Suprapubic skin (tissue), 4 donors: ENCODE data around the gene POFUT1. TPM values are rescaled to one million over a fixed set of nuclear protein-coding genes. Genes with fewer than 3 reads are reported as not detected.

Experiments used
- DNase-seq, 2 donors: peaks; one replicate each; pipeline ENCODE4 v3.0.0-alpha.2; 2019; ENCODE audit warnings: low spot score in 2 of 2
- H3K27ac ChIP-seq: fragments of 200-600 bp; sonication (generic); one replicate; pipeline ENCODE4 v1.5.1; 2019
- H3K27me3 ChIP-seq: fragments of 200-600 bp; sonication (generic); one replicate; pipeline ENCODE4 v1.5.1; 2019
- H3K36me3 ChIP-seq: fragments of 200-600 bp; sonication (generic); one replicate; pipeline ENCODE4 v1.5.1; 2019
- H3K4me1 ChIP-seq: fragments of 200-600 bp; sonication (generic); one replicate; pipeline ENCODE4 v1.5.1; 2019
- H3K4me3 ChIP-seq: fragments of 200-600 bp; sonication (generic); one replicate; pipeline ENCODE4 v1.5.1; 2019; ENCODE audit warnings: mild to moderate bottlenecking
- H3K9me3 ChIP-seq: fragments of 200-600 bp; sonication (generic); one replicate; pipeline ENCODE4 v1.5.1; 2019
- EP300 ChIP-seq: sonication (generic); formaldehyde crosslinking; IDR thresholded peaks from one replicate; pipeline ENCODE4 v1.6.1; 2017; ENCODE audit warnings: antibody characterized with exemption
- POLR2A ChIP-seq, 2 donors: fragments of 450-650 bp; IDR thresholded peaks; one replicate each; pipeline ENCODE4 v1.6.1; 2017; ENCODE audit warnings: antibody characterized with exemption in 2 of 2, mild to moderate bottlenecking in 2 of 2, moderate library complexity in 2 of 2
- POLR2AphosphoS5 ChIP-seq, 3 donors: sonication (generic); formaldehyde crosslinking; IDR thresholded peaks; one replicate each; pipeline ENCODE4 v1.6.1; 2017; ENCODE audit warnings: antibody characterized with exemption in 3 of 3
- WGBS: methylation state at CpG from one replicate; pipeline ENCODE4 v1.1.5; 2018; 5-methylcytosine and 5-hydroxymethylcytosine counted together
- total RNA-seq, 4 donors: library from RNA; depleted of rRNA; stranded (reverse); fragments of >200 nt; gene quantifications; one replicate each; pipeline ENCODE4 v1.1.0, GENCODE V29; 2016
- TF ChIP-seq, protein P1 (sequence below), 2 donors: fragments of 200-600 bp in 1 of 2; fragments of 450-650 bp in 1 of 2; sonication (generic) in 1 of 2; IDR thresholded peaks; one replicate each; pipeline ENCODE4 v1.5.1; 2016 to 2019; ENCODE audit warnings: antibody characterized with exemption in 2 of 2, mild to moderate bottlenecking in 1 of 2, moderate library complexity in 1 of 2

POFUT1 gene
- total RNA-seq, 4 donors from 2014 or later: 19.0 to 36.4 (median 24.1) TPM

DNA sequence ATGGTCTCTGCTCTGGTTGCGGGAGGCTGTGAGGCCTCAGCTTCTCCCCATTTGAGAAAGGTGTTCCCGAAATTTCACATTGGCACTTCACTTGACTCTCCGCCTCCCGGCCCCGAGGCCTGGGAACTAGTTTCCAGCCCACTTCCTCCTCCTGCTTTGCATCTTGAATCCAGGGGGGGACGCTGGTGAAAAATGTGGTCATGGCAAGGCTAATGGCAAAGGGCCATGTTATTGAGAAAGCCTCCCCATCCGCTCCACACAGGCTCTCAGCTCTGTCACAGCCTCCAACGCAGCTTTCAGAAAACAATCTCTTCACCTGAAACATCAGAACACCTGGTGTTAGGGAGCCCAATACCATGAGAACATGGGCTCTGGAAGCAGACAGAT is 5.7 kb upstream of the POFUT1 start:
- Histone ChIP-seq H3K27ac (peak overlapping the region; percentile 95), H3K4me3 (no peak overlapping the region), H3K27me3 (no peaks in the 10 kb centered on the region), H3K36me3 (peaks cover 44% of the 10 kb centered on the region), H3K4me1 (peaks cover 55% of the 10 kb centered on the region), H3K9me3 (no peaks in the 10 kb centered on the region)
- DNase-seq: no peak
- TF ChIP-seq, protein P1, sequence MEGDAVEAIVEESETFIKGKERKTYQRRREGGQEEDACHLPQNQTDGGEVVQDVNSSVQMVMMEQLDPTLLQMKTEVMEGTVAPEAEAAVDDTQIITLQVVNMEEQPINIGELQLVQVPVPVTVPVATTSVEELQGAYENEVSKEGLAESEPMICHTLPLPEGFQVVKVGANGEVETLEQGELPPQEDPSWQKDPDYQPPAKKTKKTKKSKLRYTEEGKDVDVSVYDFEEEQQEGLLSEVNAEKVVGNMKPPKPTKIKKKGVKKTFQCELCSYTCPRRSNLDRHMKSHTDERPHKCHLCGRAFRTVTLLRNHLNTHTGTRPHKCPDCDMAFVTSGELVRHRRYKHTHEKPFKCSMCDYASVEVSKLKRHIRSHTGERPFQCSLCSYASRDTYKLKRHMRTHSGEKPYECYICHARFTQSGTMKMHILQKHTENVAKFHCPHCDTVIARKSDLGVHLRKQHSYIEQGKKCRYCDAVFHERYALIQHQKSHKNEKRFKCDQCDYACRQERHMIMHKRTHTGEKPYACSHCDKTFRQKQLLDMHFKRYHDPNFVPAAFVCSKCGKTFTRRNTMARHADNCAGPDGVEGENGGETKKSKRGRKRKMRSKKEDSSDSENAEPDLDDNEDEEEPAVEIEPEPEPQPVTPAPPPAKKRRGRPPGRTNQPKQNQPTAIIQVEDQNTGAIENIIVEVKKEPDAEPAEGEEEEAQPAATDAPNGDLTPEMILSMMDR (IDR thresholded peaks at IDR 0.05): no peak
- TF ChIP-seq POLR2A (IDR thresholded peaks at IDR 0.05) (no peak), POLR2AphosphoS5 (IDR thresholded peaks at IDR 0.05) (no peak), EP300 (no peak)
- 63% methylated on average over 8 of the region's 8 CpGs for WGBS

DNA sequence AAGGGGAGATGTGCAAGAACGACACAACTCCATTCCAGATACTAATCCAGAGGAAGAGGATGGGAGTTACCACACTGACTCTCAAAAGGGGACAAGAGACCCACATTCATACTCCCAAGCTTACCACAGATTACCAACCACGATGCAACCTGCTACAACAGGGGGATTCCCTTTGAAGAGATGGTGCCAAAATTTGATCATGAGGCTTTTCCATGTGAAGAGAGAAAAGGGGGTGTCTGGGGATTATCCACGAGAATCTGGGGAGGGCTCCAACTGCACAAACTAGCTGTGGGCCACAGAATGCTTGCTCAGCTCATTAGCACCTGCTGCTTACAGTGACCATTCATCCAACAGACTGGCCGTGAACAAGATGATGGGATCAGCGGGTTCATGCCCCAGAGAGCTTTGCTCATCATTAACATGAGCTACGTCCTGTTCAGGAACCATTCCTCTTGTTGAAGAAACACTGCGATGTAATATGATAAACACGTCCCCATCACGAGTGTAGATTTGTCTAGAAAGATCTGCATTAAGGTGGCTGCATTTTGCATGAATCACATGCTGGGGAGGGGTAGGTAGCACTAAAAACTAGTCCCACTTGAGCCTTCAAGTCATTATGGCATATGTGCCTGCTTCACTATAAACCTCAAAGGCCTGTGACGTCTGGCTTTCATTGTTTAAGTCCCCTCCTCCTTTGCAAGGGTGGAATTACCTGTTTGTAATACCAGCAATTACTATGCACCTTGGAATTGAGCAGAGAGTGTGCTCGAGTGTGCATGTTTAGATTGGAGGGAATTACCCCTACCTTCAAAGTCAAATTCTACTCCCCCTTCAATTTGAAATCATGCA is 4.1 kb upstream of the POFUT1 start:
- Histone ChIP-seq H3K4me1 (peaks cover 64% of the 10 kb centered on the region), H3K4me3 (peak overlapping the region; percentile 95), H3K36me3 (peaks cover 27% of the 10 kb centered on the region), H3K27ac (peak overlapping the region; percentile 95), H3K9me3 (no peaks in the 10 kb centered on the region), H3K27me3 (no peaks in the 10 kb centered on the region)
- WGBS: 54% methylated on average over 11 of the region's 11 CpGs
- TF ChIP-seq EP300 (no peak), POLR2A (IDR thresholded peaks at IDR 0.05) (no peak), POLR2AphosphoS5 (IDR thresholded peaks at IDR 0.05) (no peak)
- TF ChIP-seq, protein P1 (IDR thresholded peaks at IDR 0.05): no peak
- no peak for DNase-seq

DNA sequence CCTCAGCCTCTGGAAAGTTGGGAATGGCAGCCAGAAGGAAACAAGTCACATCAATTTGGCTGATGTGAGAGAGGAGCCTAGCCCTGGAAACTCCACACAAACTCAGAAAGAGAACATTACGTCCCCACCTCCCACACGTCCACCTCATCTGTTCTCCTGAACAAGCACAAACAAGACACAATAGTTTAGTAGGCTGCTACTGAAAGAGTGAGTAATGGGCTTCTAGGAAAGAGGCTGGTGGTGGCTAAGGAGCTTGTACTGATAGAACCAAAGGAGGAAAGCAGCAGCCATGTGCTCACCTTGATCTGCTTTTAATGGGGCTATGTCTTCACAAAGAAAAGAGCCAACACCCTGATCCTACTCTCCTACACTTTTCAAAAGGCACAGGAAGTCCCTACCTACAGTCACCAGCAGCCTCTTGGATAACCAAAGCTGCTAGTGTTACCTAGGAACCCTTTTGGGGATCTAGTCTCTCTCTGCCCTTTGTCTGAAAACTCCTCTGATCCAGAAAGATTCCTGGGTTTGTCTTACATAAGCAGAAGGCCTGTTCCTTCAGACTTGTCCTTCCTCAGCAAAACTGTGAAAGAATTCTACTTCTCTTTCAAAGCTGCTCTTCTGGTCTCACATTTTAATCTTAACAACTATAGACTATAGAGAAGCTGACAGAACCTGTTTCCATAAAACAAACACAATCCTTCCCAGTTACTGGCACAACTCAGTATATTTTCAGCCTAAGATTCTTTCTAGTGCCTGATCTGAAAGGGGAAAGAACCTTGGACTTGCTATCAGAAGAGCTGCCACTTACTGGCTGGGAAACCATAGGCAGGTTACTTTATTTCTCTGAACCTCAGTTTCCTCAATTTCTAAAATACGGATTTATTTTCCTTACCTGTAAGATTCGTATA is 3.2 kb upstream of the POFUT1 start:
- Histone ChIP-seq H3K4me3 (peak overlapping the region; percentile 95), H3K36me3 (peaks cover 19% of the 10 kb centered on the region), H3K9me3 (no peaks in the 10 kb centered on the region), H3K27me3 (no peaks in the 10 kb centered on the region), H3K27ac (peak overlapping the region; percentile 95), H3K4me1 (peaks cover 73% of the 10 kb centered on the region)
- no peak for DNase-seq
- no peak for TF ChIP-seq POLR2AphosphoS5 (IDR thresholded peaks at IDR 0.05)
- no peak for TF ChIP-seq POLR2A (IDR thresholded peaks at IDR 0.05)
- TF ChIP-seq, protein P1 (IDR thresholded peaks at IDR 0.05): no peak
- no peak for TF ChIP-seq EP300
- WGBS: 49% methylated on average over 4 of the region's 4 CpGs

DNA sequence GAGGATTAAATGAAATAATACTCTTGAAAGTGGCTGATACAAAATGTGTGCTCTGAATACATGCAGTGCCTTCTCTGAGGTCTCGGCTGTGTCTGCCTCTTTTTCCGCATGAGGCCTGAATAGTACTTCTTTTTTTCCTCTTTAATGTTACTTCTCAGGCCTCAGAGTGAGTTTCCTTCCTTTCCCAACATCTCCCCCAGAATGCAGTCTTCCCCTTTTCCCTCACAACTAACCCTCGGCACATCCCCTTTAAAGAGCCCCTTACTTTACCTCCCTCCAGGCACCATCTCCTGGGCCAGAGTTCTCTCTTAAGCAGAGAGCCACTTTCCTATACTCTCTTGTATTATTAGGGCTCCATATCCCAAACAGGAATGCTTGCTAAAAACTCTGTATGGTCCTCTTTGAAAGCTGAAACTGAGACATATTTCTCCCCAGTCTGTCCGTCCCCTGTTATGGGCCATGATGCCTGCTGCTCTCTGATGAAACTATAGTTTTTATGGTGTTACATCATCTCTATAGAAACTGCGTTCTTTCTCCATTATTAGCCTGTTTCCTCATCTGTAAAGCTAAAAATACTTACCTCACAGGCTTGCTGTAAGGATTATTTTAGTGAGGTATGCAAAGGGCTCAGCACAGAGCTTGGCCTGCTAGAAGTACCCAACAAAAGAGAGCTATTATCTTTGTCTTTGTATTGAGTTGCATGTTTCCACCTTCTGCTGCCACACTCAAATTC is 2.4 kb upstream of the POFUT1 start:
- Histone ChIP-seq H3K4me1 (peaks cover 79% of the 10 kb centered on the region), H3K4me3 (peak overlapping the region; percentile 95), H3K36me3 (peaks cover 10% of the 10 kb centered on the region), H3K27me3 (no peaks in the 10 kb centered on the region), H3K9me3 (no peaks in the 10 kb centered on the region), H3K27ac (peak overlapping the region; percentile 95)
- DNase-seq: no peak
- no peak for TF ChIP-seq POLR2AphosphoS5 (IDR thresholded peaks at IDR 0.05)
- WGBS: 57% methylated on average over 5 of the region's 5 CpGs

DNA sequence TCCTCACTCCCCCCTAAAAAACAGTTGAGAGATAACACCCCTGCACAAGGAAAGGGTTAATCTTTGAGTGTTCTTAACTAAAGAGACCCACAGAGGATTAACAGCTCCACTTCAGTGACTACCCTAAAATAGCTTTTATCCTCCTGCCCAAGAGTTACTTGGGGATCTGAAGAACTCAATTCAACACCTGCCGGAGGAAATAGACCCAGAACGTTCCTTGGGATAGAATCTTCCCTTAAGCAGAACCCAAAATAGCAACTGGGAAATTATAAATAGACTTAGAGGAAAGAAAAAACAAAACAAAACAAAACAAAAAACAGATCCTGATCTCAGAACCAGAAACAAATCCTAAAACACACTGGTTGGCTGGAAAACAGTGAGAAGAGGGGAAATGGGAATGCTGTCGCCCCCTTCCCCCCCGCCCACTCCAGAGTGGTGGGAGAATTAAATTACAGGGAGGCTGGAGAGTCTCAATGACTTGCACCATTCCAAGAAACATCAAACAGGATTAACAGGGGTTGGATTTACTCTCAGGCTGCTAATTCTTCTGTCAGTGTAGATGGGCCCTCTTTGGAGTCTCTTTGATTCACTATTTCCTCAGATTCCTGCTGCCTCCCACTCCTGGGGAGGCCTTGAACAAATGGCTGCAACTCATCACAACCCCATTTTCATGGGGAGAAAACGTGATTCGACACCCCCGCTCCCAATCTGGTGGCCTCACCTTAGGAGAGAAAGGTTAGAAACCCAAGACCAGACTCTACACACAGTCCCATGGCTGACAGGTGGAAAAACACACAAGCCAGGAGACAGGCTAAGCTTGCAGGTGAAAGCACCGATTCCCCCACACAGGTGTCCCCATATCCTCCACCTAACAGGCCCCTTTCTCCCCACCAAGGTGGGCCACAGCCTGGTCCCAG is 1.6 kb upstream of the POFUT1 start:
- TF ChIP-seq POLR2AphosphoS5 (IDR thresholded peaks at IDR 0.05) (no peak), EP300 (no peak), POLR2A (IDR thresholded peaks at IDR 0.05) (no peak)
- TF ChIP-seq, protein P1 (IDR thresholded peaks at IDR 0.05): no peak
- Histone ChIP-seq H3K27ac (peak overlapping the region; percentile 95), H3K4me1 (peaks cover 79% of the 10 kb centered on the region), H3K9me3 (no peaks in the 10 kb centered on the region), H3K36me3 (peaks cover 4% of the 10 kb centered on the region), H3K4me3 (peak overlapping the region; percentile 95), H3K27me3 (no peaks in the 10 kb centered on the region)
- no peak for DNase-seq
- WGBS: 33% methylated on average over 8 of the region's 8 CpGs
